Subcutaneous adipose tissue (tissue), 4 donors: ENCODE data around the gene TTC29. TPM values are rescaled to one million over a fixed set of nuclear protein-coding genes. Genes with fewer than 3 reads are reported as not detected.

Source experiments
- CTCF ChIP-seq: fragments of 450-650 bp; IDR thresholded peaks from one replicate; pipeline ENCODE4 v1.5.1; 2016; ENCODE audit warnings: low read depth, mild to moderate bottlenecking, control low read depth, antibody characterized with exemption, moderate library complexity
- total RNA-seq, 4 donors: library from RNA; depleted of rRNA; stranded (reverse); fragments of >200 nt; gene quantifications; one replicate each; pipeline ENCODE4 v1.1.0, GENCODE V29; 2016

The TTC29 gene
- total RNA-seq, result under 1 TPM in 1 of 4 donors, not detected in 3; 0.17 TPM

- no peak for TF ChIP-seq CTCF
These were observed at the start of gene TTC29 for GRCh38 chr4:146945556-146946374. Gene TTC29, minus strand, starts transcription at chr4:146945864. Its CDS starts 5,969 bp downstream, at chr4:146939895.

GRCh38 chr4:146981651-146982050, 36.0 kb upstream of the TTC29 start:
- TF ChIP-seq CTCF, result no peak

- no peak for TF ChIP-seq CTCF
These were observed 33.0 kb upstream of the TTC29 start for GRCh38 chr4:146978641-146979040.

GRCh38 chr4:146976145-146976544, 30.5 kb upstream of the TTC29 start:
- no peak for TF ChIP-seq CTCF

GRCh38 chr4:146975527-146975926, 29.9 kb upstream of the TTC29 start:
- no peak for TF ChIP-seq CTCF

- TF ChIP-seq CTCF, result no peak
These were observed 29.4 kb upstream of the TTC29 start for GRCh38 chr4:146975036-146975435.

GRCh38 chr4:146972036-146972435, 26.4 kb upstream of the TTC29 start:
- no peak for TF ChIP-seq CTCF
